Gastrocnemius medialis (tissue), 4 donors: ENCODE results near the gene IGFL1. TPM values are rescaled to one million over a fixed set of nuclear protein-coding genes. Genes with fewer than 3 reads are reported as not detected.
A peak's percentile ranks its signal among the peaks of the same experiment; 100 is the strongest.
"Not testable (repeated sequence)": the region's sequence is repeated elsewhere in the genome, so short reads cannot be mapped to it uniquely, and the experiment has no call there.

Experiments used
- ATAC-seq, 2 donors: fragments of 150-250 bp; one replicate each; pipeline ENCODE4 v1.9.1; 2016
- DNase-seq, 2 donors: peaks; one replicate each; pipeline ENCODE4 v3.0.0-alpha.2; 2019
- H3K27ac ChIP-seq, 4 donors: fragments of 200-600 bp; sonication (generic); 1 replicate in 1 of 4; 2 replicates in 3 of 4; pipeline ENCODE4 v1.5.1; 2016 to 2018; ENCODE audit warnings: mild to moderate bottlenecking in 2 of 4, moderate library complexity in 1 of 4
- H3K27me3 ChIP-seq, 3 donors: fragments of 200-600 bp; sonication (generic) in 2 of 3; 1 replicate in 1 of 3; 2 replicates in 2 of 3; pipeline versions ENCODE4 v1.5.1 to v1.6.0; 2016 to 2019; ENCODE audit warnings: mild to moderate bottlenecking in 1 of 3, moderate library complexity in 1 of 3
- H3K36me3 ChIP-seq, 2 donors: fragments of 200-600 bp; sonication (generic) in 1 of 2; one replicate each; pipeline ENCODE4 v1.5.1; 2017 to 2018
- H3K4me1 ChIP-seq, 2 donors: fragments of 200-600 bp; sonication (generic) in 1 of 2; one replicate each; pipeline ENCODE4 v1.5.1; 2016 to 2017; ENCODE audit warnings: mild to moderate bottlenecking in 2 of 2
- H3K4me3 ChIP-seq, 4 donors: fragments of 200-600 bp; sonication (generic) in 3 of 4; 1 replicate in 1 of 4; 2 replicates in 3 of 4; pipeline ENCODE4 v1.5.1; 2016 to 2019; ENCODE audit warnings: mild to moderate bottlenecking in 2 of 4
- H3K9me3 ChIP-seq, 3 donors: fragments of 200-600 bp; sonication (generic) in 2 of 3; 1 replicate in 1 of 3; 2 replicates in 2 of 3; pipeline ENCODE4 v1.5.1; 2016 to 2019
- CTCF ChIP-seq, 5 experiments: fragments of 450-650 bp in 3 of 5; fragments of 200-600 bp in 2 of 5; sonication (generic) in 2 of 5; IDR thresholded peaks in 4 of 5; conservative IDR thresholded peaks in 1 of 5; 1 replicate in 4 of 5; 2 replicates in 1 of 5; pipeline ENCODE4 v1.5.1; 2016 to 2019; ENCODE audit warnings: antibody characterized with exemption in 5 of 5, mild to moderate bottlenecking in 3 of 5, moderate library complexity in 3 of 5
- POLR2A ChIP-seq, 2 donors: fragments of 450-650 bp; IDR thresholded peaks; one replicate each; pipeline ENCODE4 v1.6.1; 2017; ENCODE audit warnings: antibody characterized with exemption in 2 of 2, mild to moderate bottlenecking in 2 of 2, moderate library complexity in 2 of 2
- in situ Hi-C, 4 donors: fragments of 200-750 bp; cut with MboI; loops; one replicate each; pipeline versions ENCODE4 v1.15.0 to v1.8.0; 2017; ENCODE audit warnings: low sequenced_read_pairs in 4 of 4
- intact Hi-C: fragments of 100-400 bp; cut with DNase I; formaldehyde crosslinking; loops from one replicate; pipeline ENCODE4 v1.15.1; 2023; ENCODE audit warnings: low total_unique reads
- total RNA-seq, 4 donors: library from RNA; depleted of rRNA; stranded (reverse); fragments of >200 nt; gene quantifications; one replicate each; pipeline versions ENCODE4 v1.1.0 to v1.2.3, GENCODE V29; 2016

The IGFL1 gene
- total RNA-seq, 4 donors from 2014 or later, result not detected

- in situ Hi-C loops, result loop anchor here in 1 of 4 donors (10.0 kb wide), 1 partner anchor 101 kb away; no protein-coding TSS in a partner anchor
- Histone ChIP-seq H3K36me3 (no peaks in the 10 kb centered on the region), H3K9me3 (no peaks in the 10 kb centered on the region), H3K4me1 (no peaks in the 10 kb centered on the region), H3K27me3 (peaks cover 3 to 17% (median 16%) of the 10 kb centered on the region in 3 donors), H3K4me3 (no peak overlapping the region), H3K27ac (no peak overlapping the region)
- intact Hi-C loops, result no loop called here
- TF ChIP-seq CTCF (IDR thresholded peaks at IDR 0.05 in 4 of 5, conservative IDR thresholded peaks at IDR 0.05 in 1 of 5) (no peak), POLR2A (IDR thresholded peaks at IDR 0.05) (no peak)
- DNase-seq (no peak), ATAC-seq (no peak)
Measured at GRCh38 chr19:46186101-46186716, 43.3 kb upstream of the IGFL1 start.

GRCh38 chr19:46186717-46187101, 42.8 kb upstream of the IGFL1 start:
- no peak for TF ChIP-seq CTCF (IDR thresholded peaks at IDR 0.05 in 4 of 5, conservative IDR thresholded peaks at IDR 0.05 in 1 of 5)
- TF ChIP-seq POLR2A (IDR thresholded peaks at IDR 0.05), result no peak
- Histone ChIP-seq H3K36me3 (no peaks in the 10 kb centered on the region), H3K9me3 (no peaks in the 10 kb centered on the region), H3K4me3 (no peak overlapping the region), H3K27me3 (peaks cover 3 to 16% (median 15%) of the 10 kb centered on the region in 3 donors), H3K27ac (no peak overlapping the region), H3K4me1 (no peaks in the 10 kb centered on the region)
- intact Hi-C loops (no loop called here), in situ Hi-C loops (loop anchor here in 1 of 4 donors (10.0 kb wide), 1 partner anchor 102 kb away; no protein-coding TSS in a partner anchor)
- ATAC-seq, result no peak
- DNase-seq, result no peak

GRCh38 chr19:46189971-46190888, 39.3 kb upstream of the IGFL1 start:
- no peak for TF ChIP-seq POLR2A (IDR thresholded peaks at IDR 0.05)
- TF ChIP-seq CTCF (IDR thresholded peaks at IDR 0.05 in 4 of 5, conservative IDR thresholded peaks at IDR 0.05 in 1 of 5), result no peak
- in situ Hi-C loops, result loop anchor here in 1 of 4 donors (10.0 kb wide), 1 partner anchor 105 kb away; no protein-coding TSS in a partner anchor
- Histone ChIP-seq H3K27ac (no peak overlapping the region), H3K36me3 (no peaks in the 10 kb centered on the region), H3K27me3 (peaks cover 3 to 16% (median 16%) of the 10 kb centered on the region in 3 donors), H3K9me3 (no peaks in the 10 kb centered on the region), H3K4me1 (peaks cover 0 to 12% of the 10 kb centered on the region in 2 donors), H3K4me3 (no peak overlapping the region)
- ATAC-seq, result no peak
- no peak for DNase-seq
- intact Hi-C loops, result loop anchor here (1.0 to 2.0 kb wide), 2 partner anchors 108 to 161 kb away; no protein-coding TSS in a partner anchor

- intact Hi-C loops, result no loop called here
- Histone ChIP-seq H3K4me1 (peaks cover 0 to 12% of the 10 kb centered on the region in 2 donors), H3K4me3 (no peak overlapping the region), H3K27me3 (peaks cover 0 to 16% (median 16%) of the 10 kb centered on the region in 3 donors), H3K9me3 (no peaks in the 10 kb centered on the region), H3K36me3 (no peaks in the 10 kb centered on the region), H3K27ac (no peak overlapping the region)
- TF ChIP-seq POLR2A (IDR thresholded peaks at IDR 0.05), result no peak
- in situ Hi-C loops, result no loop called here
- DNase-seq, result no peak
- ATAC-seq, result no peak
Measured at GRCh38 chr19:46191356-46191755, 38.2 kb upstream of the IGFL1 start.

- intact Hi-C loops, result no loop called here
- no peaks in the 10 kb centered on the region for H3K36me3 ChIP-seq
- no peak overlapping the region for H3K4me3 ChIP-seq
- ATAC-seq (no peak), DNase-seq (no peak)
- in situ Hi-C loops, result no loop called here
- H3K27me3 ChIP-seq, result peaks cover 0 to 16% (median 16%) of the 10 kb centered on the region in 3 donors
- peaks cover 0 to 12% of the 10 kb centered on the region in 2 donors for H3K4me1 ChIP-seq
- no peak overlapping the region for H3K27ac ChIP-seq
- H3K9me3 ChIP-seq, result no peaks in the 10 kb centered on the region
- TF ChIP-seq POLR2A (IDR thresholded peaks at IDR 0.05) (no peak), CTCF (IDR thresholded peaks at IDR 0.05 in 4 of 5, conservative IDR thresholded peaks at IDR 0.05 in 1 of 5) (no peak)
Measured at GRCh38 chr19:46191972-46192371, 37.6 kb upstream of the IGFL1 start.

GRCh38 chr19:46192626-46192991, 36.9 kb upstream of the IGFL1 start:
- H3K27ac ChIP-seq, result peak overlapping the region in 1 of 4 donors; percentile 63
- H3K36me3 ChIP-seq, H3K9me3 ChIP-seq, intact Hi-C loops, H3K4me3 ChIP-seq, in situ Hi-C loops, ATAC-seq, DNase-seq: not testable (repeated sequence)
- peaks cover 0 to 16% (median 16%) of the 10 kb centered on the region in 3 donors for H3K27me3 ChIP-seq
- H3K4me1 ChIP-seq, result peaks cover 0 to 12% of the 10 kb centered on the region in 2 donors
